Measurements from ENCODE around the gene GOLGA3.

GRCh38 chr12:132774646-132775275 lies 53.9 kb downstream of the GOLGA3 start:
- no peak for TF ChIP-seq EZH2 (IDR thresholded peaks at IDR 0.05)
- TF ChIP-seq POLR2AphosphoS5 (IDR thresholded peaks at IDR 0.05; ENCODE audit: borderline replicate concordance, low read depth, low read length) = no peak
